ENCODE results near the gene TPO. TPM values are rescaled to one million over a fixed set of nuclear protein-coding genes. Genes with fewer than 3 reads are reported as not detected.

Gene TPO
- total and polyA plus RNA-seq, 11 donors, result 3.0 to 13.8 (median 8.4) TPM

- no peaks in the 10 kb centered on the region for H3K9me3 ChIP-seq
- 82 to 86% (median 84%) methylated on average over 7 of the region's 7 CpGs for WGBS, 4 donors
- intact Hi-C loops (cut with DNase I), result loop anchor here in 3 of 10 donors (5.0 to 10.0 kb wide), 3 partner anchors 192 to 265 kb away; partner anchors contain the start of gene PXDN (in 1 of the 3)
These were observed 139.3 kb downstream of the TPO start for GRCh38 chr2:1552611-1553010.

GRCh38 chr2:1553671-1554295, 140.5 kb downstream of the TPO start:
- Histone ChIP-seq H3K27ac (no peak overlapping the region), H3K36me3 (no peaks in the 10 kb centered on the region), H3K9me3 (no peaks in the 10 kb centered on the region), H3K4me1 (peaks cover 0 to 17% (median 6%) of the 10 kb centered on the region in 12 donors), H3K4me3 (no peak overlapping the region), H3K27me3 (no peaks in the 10 kb centered on the region)
- intact Hi-C loops (cut with DNase I), result loop anchor here in 3 of 10 donors (5.0 to 10.0 kb wide), 3 partner anchors 191 to 264 kb away; partner anchors contain the start of gene PXDN (in 1 of the 3)
- DNase-seq, result no peak
- 70 to 80% (median 75%) methylated on average over 9 of the region's 9 CpGs for WGBS, 4 donors
- TF ChIP-seq CTCF (IDR thresholded peaks at IDR 0.05) (peak in 1 of 12 donors; percentile 24), POLR2A (IDR thresholded peaks at IDR 0.05) (no peak)
- peak in 1 of 4 donors; percentile 23 for ATAC-seq

More at GRCh38 chr2:1552611-1553010, 139.3 kb downstream of the TPO start:
- ATAC-seq (no peak), DNase-seq (no peak)
- peaks cover 0 to 17% (median 6%) of the 10 kb centered on the region in 12 donors for H3K4me1 ChIP-seq
- no peaks in the 10 kb centered on the region for H3K27me3 ChIP-seq
- no peak overlapping the region for H3K27ac ChIP-seq
- no peak overlapping the region for H3K4me3 ChIP-seq
- TF ChIP-seq POLR2A (IDR thresholded peaks at IDR 0.05) (no peak), CTCF (IDR thresholded peaks at IDR 0.05) (no peak)
- H3K36me3 ChIP-seq, result no peaks in the 10 kb centered on the region

- DNase-seq (no peak), ATAC-seq (no peak)
- Histone ChIP-seq H3K9me3 (no peaks in the 10 kb centered on the region), H3K27ac (no peak overlapping the region), H3K4me3 (no peak overlapping the region), H3K27me3 (peaks cover 0 to 3% (median 0%) of the 10 kb centered on the region in 9 donors), H3K36me3 (no peaks in the 10 kb centered on the region), H3K4me1 (peaks cover 0 to 11% (median 0%) of the 10 kb centered on the region in 12 donors)
- TF ChIP-seq CTCF (IDR thresholded peaks at IDR 0.05) (no peak), POLR2A (IDR thresholded peaks at IDR 0.05) (no peak)
- WGBS, 4 donors, result 91 to 100% (median 95%) methylated on average over 9 of the region's 9 CpGs
- intact Hi-C loops (cut with DNase I), result loop anchor here in 1 of 10 donors (10.0 kb wide), 1 partner anchor 189 kb away; the partner anchor contains the start of gene PXDN
These were observed 143.0 kb downstream of the TPO start for GRCh38 chr2:1556286-1556685.

GRCh38 chr2:1556776-1557466, 143.7 kb downstream of the TPO start:
- TF ChIP-seq CTCF (IDR thresholded peaks at IDR 0.05) (no peak), POLR2A (IDR thresholded peaks at IDR 0.05) (no peak)
- H3K4me3 ChIP-seq, result no peak overlapping the region
- 86 to 93% (median 89%) methylated on average over 11 to 13 of the region's 13 CpGs for WGBS, 4 donors
- ATAC-seq, result peak in 3 of 4 donors; percentile 74 to 85 (median 75)
- H3K9me3 ChIP-seq, result no peaks in the 10 kb centered on the region
- intact Hi-C loops (cut with DNase I), result loop anchor here in 1 of 10 donors (10.0 kb wide), 1 partner anchor 188 kb away; the partner anchor contains the start of gene PXDN
- H3K4me1 ChIP-seq, result peaks cover 0 to 12% (median 0%) of the 10 kb centered on the region in 12 donors
- H3K27me3 ChIP-seq, result peaks cover 0 to 3% (median 0%) of the 10 kb centered on the region in 9 donors
- peak in 1 of 5 donors; percentile 70 for DNase-seq
- no peak overlapping the region for H3K27ac ChIP-seq
- H3K36me3 ChIP-seq, result no peaks in the 10 kb centered on the region
